ENCODE data around the gene DEAF1. TPM values are rescaled to one million over a fixed set of nuclear protein-coding genes. Genes with fewer than 3 reads are reported as not detected.

The DEAF1 gene
- total and polyA plus RNA-seq, 2 of the 13 experiments (the other 11 are each of a cell fraction or from before 2014, with no cell fraction given), result 22.3 to 29.6 TPM

DNA sequence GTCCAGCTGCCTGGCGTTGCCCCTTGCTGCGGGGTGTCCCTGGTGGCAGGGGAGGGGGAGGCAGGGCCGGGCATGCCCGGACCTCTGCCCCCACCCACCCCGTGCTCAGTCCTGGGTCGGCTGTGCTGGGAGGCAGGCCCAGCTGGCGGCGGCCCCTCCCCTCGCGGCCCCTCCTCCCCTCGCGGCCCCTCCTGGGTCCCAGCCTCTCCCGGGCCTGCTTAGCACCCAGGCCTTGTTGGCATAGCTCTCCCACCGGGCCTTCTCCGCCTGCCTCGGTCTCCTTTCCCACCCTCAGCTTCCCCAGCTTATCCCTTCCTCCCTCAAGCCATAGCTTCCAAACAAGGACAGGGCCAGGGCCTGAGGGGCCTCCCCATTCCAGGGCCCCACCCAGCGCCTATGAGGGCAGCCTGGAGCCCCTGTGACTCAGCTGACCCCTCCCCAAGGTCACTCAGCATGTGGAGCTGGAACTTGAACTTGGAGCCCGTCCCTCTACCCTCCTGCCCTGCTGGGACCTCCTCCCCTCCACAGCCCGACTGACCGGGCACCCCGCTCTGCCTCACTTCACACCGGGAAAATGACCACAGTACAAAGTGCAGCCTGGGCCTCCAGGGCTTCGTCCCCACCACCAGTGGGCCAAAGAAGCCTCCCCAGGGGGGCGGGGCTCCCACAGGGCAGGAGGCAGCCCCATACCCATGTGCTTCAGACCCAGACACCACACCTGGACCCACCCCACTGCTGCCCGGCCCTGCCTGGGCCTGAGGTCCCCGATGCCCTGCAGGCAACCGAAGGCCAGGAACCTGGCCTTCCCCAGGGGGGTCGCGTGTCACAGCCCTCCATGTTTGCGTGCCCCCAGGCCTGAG, 12.2 kb upstream of the DEAF1 start (continued):
- peak; percentile 66; the same call in 1 of the 2 replicates for TF ChIP-seq ZNF337 (CRISPR knock-in tag; IDR thresholded peaks at IDR 0.05; ENCODE audit: borderline replicate concordance, low read depth)
- no peak for TF ChIP-seq ZNF333 (CRISPR knock-in tag; IDR thresholded peaks at IDR 0.05; ENCODE audit: borderline replicate concordance)
- TF ChIP-seq HMGXB4 (CRISPR knock-in tag; IDR thresholded peaks at IDR 0.05; ENCODE audit: borderline replicate concordance in 1 of 2, low read depth in 1 of 2), result peak; percentile 32 to 54; a peak in 3 of 4 replicates
- peak; percentile 83 for TF ChIP-seq JUND (CRISPR knock-in tag; IDR thresholded peaks at IDR 0.05)
- TF ChIP-seq PHF5A (CRISPR knock-in tag; IDR thresholded peaks at IDR 0.05; ENCODE audit: low read depth, unreplicated experiment), result no peak
- no peak for TF ChIP-seq ISX (CRISPR knock-in tag; conservative IDR thresholded peaks at IDR 0.05)
- peak; percentile 34; the same call in 1 of the 2 replicates for TF ChIP-seq PITX1 (CRISPR knock-in tag; IDR thresholded peaks at IDR 0.05)
- no peak for TF ChIP-seq ZNF660 (CRISPR knock-in tag; IDR thresholded peaks at IDR 0.05; ENCODE audit: borderline replicate concordance, low read depth)
- peak; percentile 50; the same call in 1 of the 2 replicates for TF ChIP-seq HMG20A (CRISPR knock-in tag; IDR thresholded peaks at IDR 0.05; ENCODE audit: borderline replicate concordance)
- TF ChIP-seq TEAD2 (CRISPR knock-in tag; IDR thresholded peaks at IDR 0.05), result no peak
- peak; percentile 46 for TF ChIP-seq HOMEZ (CRISPR knock-in tag; IDR thresholded peaks at IDR 0.05; ENCODE audit: low read depth)
- peak; percentile 62; the same call in 1 of the 2 replicates for TF ChIP-seq ZNF264 (CRISPR knock-in tag; IDR thresholded peaks at IDR 0.05)
- TF ChIP-seq, protein P1, sequence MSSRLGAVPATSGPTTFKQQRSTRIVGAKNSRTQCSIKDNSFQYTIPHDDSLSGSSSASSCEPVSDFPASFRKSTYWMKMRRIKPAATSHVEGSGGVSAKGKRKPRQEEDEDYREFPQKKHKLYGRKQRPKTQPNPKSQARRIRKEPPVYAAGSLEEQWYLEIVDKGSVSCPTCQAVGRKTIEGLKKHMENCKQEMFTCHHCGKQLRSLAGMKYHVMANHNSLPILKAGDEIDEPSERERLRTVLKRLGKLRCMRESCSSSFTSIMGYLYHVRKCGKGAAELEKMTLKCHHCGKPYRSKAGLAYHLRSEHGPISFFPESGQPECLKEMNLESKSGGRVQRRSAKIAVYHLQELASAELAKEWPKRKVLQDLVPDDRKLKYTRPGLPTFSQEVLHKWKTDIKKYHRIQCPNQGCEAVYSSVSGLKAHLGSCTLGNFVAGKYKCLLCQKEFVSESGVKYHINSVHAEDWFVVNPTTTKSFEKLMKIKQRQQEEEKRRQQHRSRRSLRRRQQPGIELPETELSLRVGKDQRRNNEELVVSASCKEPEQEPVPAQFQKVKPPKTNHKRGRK (CRISPR knock-in tag; IDR thresholded peaks at IDR 0.05), result no peak
- TF ChIP-seq IKZF1 (IDR thresholded peaks at IDR 0.05), result no peak
- TF ChIP-seq ZNF335 (CRISPR knock-in tag; IDR thresholded peaks at IDR 0.05), result no peak
- peak; percentile 34; the same call in 1 of the 2 replicates for TF ChIP-seq MAZ (IDR thresholded peaks at IDR 0.05; ENCODE audit: borderline replicate concordance, low read depth, low read length)
- TF ChIP-seq MAZ (CRISPR knock-in tag; IDR thresholded peaks at IDR 0.05; ENCODE audit: low read depth), result peak; percentile 97
- peak; percentile 87 for TF ChIP-seq SALL1 (CRISPR knock-in tag; IDR thresholded peaks at IDR 0.05)
- no peak for TF ChIP-seq ELK4 (CRISPR knock-in tag; IDR thresholded peaks at IDR 0.05; ENCODE audit: borderline replicate concordance)
- TF ChIP-seq KLF13 (CRISPR knock-in tag; IDR thresholded peaks at IDR 0.05), result no peak; the same call in 1 of the 2 replicates
